ENCODE data around the gene TOM1. TPM values are rescaled to one million over a fixed set of nuclear protein-coding genes. Genes with fewer than 3 reads are reported as not detected.

The TOM1 gene
- polyA plus RNA-seq, 1 of the 3 experiments (the other 2 are of a cell fraction), result 26.9 TPM

DNA sequence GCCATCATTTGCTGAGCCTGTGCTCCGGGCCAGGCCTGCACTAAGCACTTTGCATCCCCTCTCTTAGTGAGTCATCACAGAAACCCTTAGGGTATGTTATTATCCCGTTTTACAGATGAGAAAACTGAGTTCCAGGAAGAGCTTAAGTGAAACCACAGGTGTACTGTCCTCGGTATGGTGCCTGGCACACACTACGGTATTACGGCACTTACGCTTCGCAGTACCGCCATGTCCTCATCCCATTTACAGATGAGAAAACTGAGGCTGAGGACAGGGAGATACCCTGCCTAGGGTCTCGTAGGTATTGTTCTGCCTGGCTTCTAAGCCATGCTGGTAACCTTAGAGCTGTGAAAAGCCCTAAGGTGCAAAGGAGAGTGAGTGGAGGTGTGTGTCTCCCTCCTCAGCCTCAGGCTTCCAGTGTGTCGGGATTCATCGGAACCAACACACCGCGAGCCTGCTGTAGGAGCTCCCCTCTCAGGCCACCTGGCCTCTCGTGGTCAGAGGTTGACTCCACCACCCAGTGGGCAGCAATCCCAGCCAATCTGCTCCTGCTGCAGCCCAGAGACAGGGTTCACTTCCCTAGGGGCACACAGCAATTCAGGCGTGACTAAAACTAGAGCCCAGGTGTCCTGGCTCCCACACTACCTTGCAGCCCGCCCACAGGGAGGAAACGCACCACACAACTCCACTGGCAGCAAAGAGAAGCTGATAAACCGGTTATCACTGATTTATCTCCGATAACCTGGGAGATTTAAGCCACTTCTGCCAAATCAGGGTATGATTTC, 41.6 kb downstream of the TOM1 start:
- Histone ChIP-seq H3K4me3 (ENCODE audit: low read depth in 2 of 2, low read length in 1 of 2) (no peak overlapping the region), H3K27ac (ENCODE audit: low read depth in 2 of 2, low read length in 1 of 2) (no peak overlapping the region), H2AFZ (ENCODE audit: low read depth) (no peak overlapping the region), H3K79me2 (ENCODE audit: insufficient read depth) (no peaks in the 10 kb centered on the region), H3K4me1 (ENCODE audit: control insufficient read depth in 1 of 2, insufficient read depth in 2 of 2, low read depth in 1 of 2, low read length in 1 of 2) (peaks cover 0 to 5% of the 10 kb centered on the region in 2 experiments; a peak in 1 of 4 replicates), H3K4me2 (no peak overlapping the region), H4K20me1 (ENCODE audit: insufficient read depth) (no peaks in the 10 kb centered on the region), H3K27me3 (ENCODE audit: insufficient read depth) (no peaks in the 10 kb centered on the region), H3K9me3 (no peaks in the 10 kb centered on the region), H3F3A (replicated peaks; ENCODE audit: insufficient read depth) (no peaks in the 10 kb centered on the region), H3K9ac (no peak overlapping the region), H3K36me3 (replicated peaks in 1 of 2; ENCODE audit: control insufficient read depth in 1 of 2, insufficient read depth in 2 of 2, low read length in 1 of 2) (no peaks in the 10 kb centered on the region), H3K9me2 (no peaks in the 10 kb centered on the region)
- no peak for DNase-seq
- TF ChIP-seq FOXJ3 (CRISPR knock-in tag; IDR thresholded peaks at IDR 0.05) (no peak), RFX5 (IDR thresholded peaks at IDR 0.05; ENCODE audit: low read length) (no peak), RCOR1 (IDR thresholded peaks at IDR 0.05; ENCODE audit: low read length) (no peak), SIN3A (IDR thresholded peaks at IDR 0.05; ENCODE audit: borderline replicate concordance, low read depth, low read length) (no peak), JUND (IDR thresholded peaks at IDR 0.05) (no peak), FOSL2 (IDR thresholded peaks at IDR 0.05; ENCODE audit: borderline replicate concordance, low read depth) (no peak), EP300 (IDR thresholded peaks at IDR 0.05; ENCODE audit: borderline replicate concordance in 1 of 2, low read depth in 1 of 2, low read length in 1 of 2) (no peak), FOXM1 (IDR thresholded peaks at IDR 0.05; ENCODE audit: low read depth) (no peak), TEAD4 (IDR thresholded peaks at IDR 0.05; ENCODE audit: borderline replicate concordance, insufficient read depth) (no peak), GATA2 (CRISPR knock-in tag; IDR thresholded peaks at IDR 0.05) (no peak), POLR2AphosphoS5 (IDR thresholded peaks at IDR 0.05; ENCODE audit: low read depth, low read length) (no peak)
- TF ChIP-seq, protein P1, sequence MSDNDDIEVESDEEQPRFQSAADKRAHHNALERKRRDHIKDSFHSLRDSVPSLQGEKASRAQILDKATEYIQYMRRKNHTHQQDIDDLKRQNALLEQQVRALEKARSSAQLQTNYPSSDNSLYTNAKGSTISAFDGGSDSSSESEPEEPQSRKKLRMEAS (IDR thresholded peaks at IDR 0.05; ENCODE audit: low read depth), result no peak
- TF ChIP-seq, protein P2, sequence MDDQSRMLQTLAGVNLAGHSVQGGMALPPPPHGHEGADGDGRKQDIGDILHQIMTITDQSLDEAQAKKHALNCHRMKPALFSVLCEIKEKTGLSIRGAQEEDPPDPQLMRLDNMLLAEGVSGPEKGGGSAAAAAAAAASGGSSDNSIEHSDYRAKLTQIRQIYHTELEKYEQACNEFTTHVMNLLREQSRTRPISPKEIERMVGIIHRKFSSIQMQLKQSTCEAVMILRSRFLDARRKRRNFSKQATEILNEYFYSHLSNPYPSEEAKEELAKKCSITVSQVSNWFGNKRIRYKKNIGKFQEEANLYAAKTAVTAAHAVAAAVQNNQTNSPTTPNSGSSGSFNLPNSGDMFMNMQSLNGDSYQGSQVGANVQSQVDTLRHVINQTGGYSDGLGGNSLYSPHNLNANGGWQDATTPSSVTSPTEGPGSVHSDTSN (IDR thresholded peaks at IDR 0.05), result no peak
- CTCF ChIA-PET, result interaction anchor here (0.6 to 1.4 kb wide), 3 partner anchors 9 to 195 kb away, joined by 3 to 4 read pairs (median 3); no protein-coding TSS in a partner anchor
- POLR2A ChIA-PET, result no interaction called here
- WGBS (ENCODE audit: low lambda C conversion rate), result 94% methylated on average over 19 of the region's 19 CpGs

DNA sequence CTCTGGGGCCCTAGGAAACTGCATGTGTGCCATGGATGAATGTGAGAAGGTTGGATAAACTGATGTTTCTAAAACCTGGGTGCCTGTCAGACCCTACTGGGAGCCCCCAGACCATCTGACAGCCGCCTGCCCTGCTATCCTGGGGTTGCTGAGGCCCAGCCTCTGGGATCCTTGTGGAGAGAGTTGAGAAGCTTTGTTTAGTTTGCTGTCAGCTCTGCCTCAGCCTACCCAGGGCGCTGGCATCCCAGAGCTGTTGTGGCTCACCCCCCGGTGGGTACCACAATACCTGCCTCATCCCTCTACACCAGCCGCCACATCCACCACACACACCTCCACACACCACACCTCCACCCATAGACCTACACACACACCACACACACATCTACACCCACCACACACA, 42.7 kb downstream of the TOM1 start:
- Histone ChIP-seq H3K9ac (no peak overlapping the region), H3K79me2 (ENCODE audit: insufficient read depth) (no peaks in the 10 kb centered on the region), H3F3A (replicated peaks; ENCODE audit: insufficient read depth) (no peaks in the 10 kb centered on the region), H3K36me3 (replicated peaks in 1 of 2; ENCODE audit: control insufficient read depth in 1 of 2, insufficient read depth in 2 of 2, low read length in 1 of 2) (no peaks in the 10 kb centered on the region), H4K20me1 (ENCODE audit: insufficient read depth) (no peaks in the 10 kb centered on the region), H3K9me3 (no peaks in the 10 kb centered on the region), H2AFZ (ENCODE audit: low read depth) (no peak overlapping the region), H3K4me2 (no peak overlapping the region), H3K9me2 (no peaks in the 10 kb centered on the region), H3K27ac (ENCODE audit: low read depth in 2 of 2, low read length in 1 of 2) (no peak overlapping the region), H3K4me1 (ENCODE audit: control insufficient read depth in 1 of 2, insufficient read depth in 2 of 2, low read depth in 1 of 2, low read length in 1 of 2) (no peaks in the 10 kb centered on the region), H3K4me3 (ENCODE audit: low read depth in 2 of 2, low read length in 1 of 2) (no peak overlapping the region), H3K27me3 (ENCODE audit: insufficient read depth) (no peaks in the 10 kb centered on the region)
- CTCF ChIA-PET, result interaction anchor here (1.3 kb wide), 1 partner anchor 8 kb away, joined by 4 read pairs; no protein-coding TSS in a partner anchor
- WGBS (ENCODE audit: low lambda C conversion rate), result 91% methylated on average over 4 of the region's 4 CpGs
- DNase-seq, result no peak
- POLR2A ChIA-PET, result no interaction called here
- TF ChIP-seq TCF12 (IDR thresholded peaks at IDR 0.05) (no peak), FOXJ3 (CRISPR knock-in tag; IDR thresholded peaks at IDR 0.05) (no peak), POLR2AphosphoS5 (IDR thresholded peaks at IDR 0.05; ENCODE audit: low read depth, low read length) (no peak), ELF1 (IDR thresholded peaks at IDR 0.05) (no peak), FOXM1 (IDR thresholded peaks at IDR 0.05; ENCODE audit: low read depth) (no peak), GABPA (IDR thresholded peaks at IDR 0.05; ENCODE audit: low read depth) (no peak), NRF1 (IDR thresholded peaks at IDR 0.05; ENCODE audit: low read depth, low read length) (no peak), YY1 (IDR thresholded peaks at IDR 0.05; ENCODE audit: low read depth) (no peak), CHD2 (IDR thresholded peaks at IDR 0.05; ENCODE audit: low read length, partially characterized antibody) (no peak), RCOR1 (IDR thresholded peaks at IDR 0.05; ENCODE audit: low read length) (no peak), USF1 (IDR thresholded peaks at IDR 0.05; ENCODE audit: borderline replicate concordance, low read depth) (no peak), NFIC (IDR thresholded peaks at IDR 0.05; ENCODE audit: borderline replicate concordance) (no peak), JUND (IDR thresholded peaks at IDR 0.05) (no peak)
- TF ChIP-seq, protein P3, sequence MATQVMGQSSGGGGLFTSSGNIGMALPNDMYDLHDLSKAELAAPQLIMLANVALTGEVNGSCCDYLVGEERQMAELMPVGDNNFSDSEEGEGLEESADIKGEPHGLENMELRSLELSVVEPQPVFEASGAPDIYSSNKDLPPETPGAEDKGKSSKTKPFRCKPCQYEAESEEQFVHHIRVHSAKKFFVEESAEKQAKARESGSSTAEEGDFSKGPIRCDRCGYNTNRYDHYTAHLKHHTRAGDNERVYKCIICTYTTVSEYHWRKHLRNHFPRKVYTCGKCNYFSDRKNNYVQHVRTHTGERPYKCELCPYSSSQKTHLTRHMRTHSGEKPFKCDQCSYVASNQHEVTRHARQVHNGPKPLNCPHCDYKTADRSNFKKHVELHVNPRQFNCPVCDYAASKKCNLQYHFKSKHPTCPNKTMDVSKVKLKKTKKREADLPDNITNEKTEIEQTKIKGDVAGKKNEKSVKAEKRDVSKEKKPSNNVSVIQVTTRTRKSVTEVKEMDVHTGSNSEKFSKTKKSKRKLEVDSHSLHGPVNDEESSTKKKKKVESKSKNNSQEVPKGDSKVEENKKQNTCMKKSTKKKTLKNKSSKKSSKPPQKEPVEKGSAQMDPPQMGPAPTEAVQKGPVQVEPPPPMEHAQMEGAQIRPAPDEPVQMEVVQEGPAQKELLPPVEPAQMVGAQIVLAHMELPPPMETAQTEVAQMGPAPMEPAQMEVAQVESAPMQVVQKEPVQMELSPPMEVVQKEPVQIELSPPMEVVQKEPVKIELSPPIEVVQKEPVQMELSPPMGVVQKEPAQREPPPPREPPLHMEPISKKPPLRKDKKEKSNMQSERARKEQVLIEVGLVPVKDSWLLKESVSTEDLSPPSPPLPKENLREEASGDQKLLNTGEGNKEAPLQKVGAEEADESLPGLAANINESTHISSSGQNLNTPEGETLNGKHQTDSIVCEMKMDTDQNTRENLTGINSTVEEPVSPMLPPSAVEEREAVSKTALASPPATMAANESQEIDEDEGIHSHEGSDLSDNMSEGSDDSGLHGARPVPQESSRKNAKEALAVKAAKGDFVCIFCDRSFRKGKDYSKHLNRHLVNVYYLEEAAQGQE (IDR thresholded peaks at IDR 0.05; ENCODE audit: low read depth, low read length), result no peak
- TF ChIP-seq, protein P2 (IDR thresholded peaks at IDR 0.05), result no peak

All from SK-N-SH (cell line).